Right lobe of liver (tissue), 4 donors: ENCODE results near the gene PIGA.

ENCODE experiments used
- CTCF ChIP-seq, 4 donors: fragments of 200-600 bp in 3 of 4; fragments of 450-650 bp in 1 of 4; IDR thresholded peaks; one replicate each; pipeline versions ENCODE4 v1.5.1 to v1.8.0; 2016 to 2022; ENCODE audit warnings: antibody characterized with exemption in 4 of 4, mild to moderate bottlenecking in 2 of 4
- POLR2A ChIP-seq: fragments of 450-650 bp; IDR thresholded peaks from one replicate; pipeline ENCODE4 v1.6.1; 2017; ENCODE audit warnings: antibody characterized with exemption, mild to moderate bottlenecking
- donor health status: DM: no; HTN: no; CAD: no.
- donor health status: DM: no; HTN: no; CAD: no.
- donor health status: DM: no; HTN: yes; CAD: no.

GRCh38 chrX:15335135-15336022 lies at the start of gene PIGA:
- TF ChIP-seq CTCF (IDR thresholded peaks at IDR 0.05) (no peak), POLR2A (peak; percentile 94)
